ENCODE data around the gene HSD11B1. TPM values are rescaled to one million over a fixed set of nuclear protein-coding genes. Genes with fewer than 3 reads are reported as not detected.
A peak's percentile ranks its signal among the peaks of the same experiment; 100 is the strongest.

Gene HSD11B1
- total RNA-seq, 4 donors from 2014 or later, result 4.2 to 8.6 (median 5.8) TPM; not detected in 1

DNA sequence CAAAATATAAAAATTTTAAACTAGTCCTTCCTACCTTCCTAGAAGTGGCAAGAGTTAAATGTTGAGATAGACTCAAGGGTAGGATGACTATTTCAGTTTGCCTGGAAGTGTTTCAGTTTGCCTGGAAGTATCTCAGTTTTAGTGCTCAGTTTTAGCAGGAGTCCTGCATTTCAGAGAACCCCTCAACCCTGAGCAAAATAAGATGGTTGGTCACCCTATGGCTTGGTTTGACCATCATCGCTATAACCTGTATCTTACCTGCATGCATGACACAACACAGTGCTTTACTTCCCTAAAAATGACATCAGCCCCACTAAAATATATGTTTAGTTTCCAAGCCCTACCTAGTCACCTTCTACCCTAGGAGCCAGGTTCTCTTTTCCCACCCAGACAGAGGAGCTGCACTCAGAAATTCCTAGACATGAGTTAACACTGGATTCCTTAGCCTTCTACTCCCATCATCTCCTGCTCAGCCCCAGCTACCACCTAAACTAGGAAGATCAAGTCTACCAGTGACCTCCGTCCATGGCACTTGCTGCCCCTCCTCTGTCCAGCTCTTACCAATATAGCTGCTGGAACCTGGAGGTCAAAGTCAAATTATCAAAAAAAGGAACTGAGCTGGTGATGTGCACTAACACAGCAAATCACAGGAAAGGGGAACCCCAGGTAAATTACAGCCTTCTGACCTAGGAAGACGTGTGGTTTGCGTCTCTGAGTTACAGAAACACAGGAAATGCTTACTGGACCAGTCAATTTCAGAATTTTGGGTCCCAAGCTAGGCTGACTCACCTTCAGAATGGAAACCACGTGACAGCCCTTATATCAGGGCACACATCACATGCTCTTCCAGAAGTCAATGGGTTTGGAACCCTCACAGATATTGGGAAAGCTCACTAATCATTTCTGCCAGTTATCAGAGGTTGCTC, 31.7 kb upstream of the HSD11B1 start:
- H3K27me3 ChIP-seq, result no peaks in the 10 kb centered on the region
- TF ChIP-seq, protein P1, sequence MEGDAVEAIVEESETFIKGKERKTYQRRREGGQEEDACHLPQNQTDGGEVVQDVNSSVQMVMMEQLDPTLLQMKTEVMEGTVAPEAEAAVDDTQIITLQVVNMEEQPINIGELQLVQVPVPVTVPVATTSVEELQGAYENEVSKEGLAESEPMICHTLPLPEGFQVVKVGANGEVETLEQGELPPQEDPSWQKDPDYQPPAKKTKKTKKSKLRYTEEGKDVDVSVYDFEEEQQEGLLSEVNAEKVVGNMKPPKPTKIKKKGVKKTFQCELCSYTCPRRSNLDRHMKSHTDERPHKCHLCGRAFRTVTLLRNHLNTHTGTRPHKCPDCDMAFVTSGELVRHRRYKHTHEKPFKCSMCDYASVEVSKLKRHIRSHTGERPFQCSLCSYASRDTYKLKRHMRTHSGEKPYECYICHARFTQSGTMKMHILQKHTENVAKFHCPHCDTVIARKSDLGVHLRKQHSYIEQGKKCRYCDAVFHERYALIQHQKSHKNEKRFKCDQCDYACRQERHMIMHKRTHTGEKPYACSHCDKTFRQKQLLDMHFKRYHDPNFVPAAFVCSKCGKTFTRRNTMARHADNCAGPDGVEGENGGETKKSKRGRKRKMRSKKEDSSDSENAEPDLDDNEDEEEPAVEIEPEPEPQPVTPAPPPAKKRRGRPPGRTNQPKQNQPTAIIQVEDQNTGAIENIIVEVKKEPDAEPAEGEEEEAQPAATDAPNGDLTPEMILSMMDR (IDR thresholded peaks at IDR 0.05), result no peak
- H3K4me3 ChIP-seq, result no peak overlapping the region
- no peaks in the 10 kb centered on the region for H3K9me3 ChIP-seq
- H3K27ac ChIP-seq, result peak overlapping the region in 1 of 4 donors; percentile 78
- no peaks in the 10 kb centered on the region for H3K36me3 ChIP-seq
- peaks cover 0 to 26% (median 5%) of the 10 kb centered on the region in 4 donors for H3K4me1 ChIP-seq
- DNase-seq, result peak in 1 of 3 donors; percentile 25

DNA sequence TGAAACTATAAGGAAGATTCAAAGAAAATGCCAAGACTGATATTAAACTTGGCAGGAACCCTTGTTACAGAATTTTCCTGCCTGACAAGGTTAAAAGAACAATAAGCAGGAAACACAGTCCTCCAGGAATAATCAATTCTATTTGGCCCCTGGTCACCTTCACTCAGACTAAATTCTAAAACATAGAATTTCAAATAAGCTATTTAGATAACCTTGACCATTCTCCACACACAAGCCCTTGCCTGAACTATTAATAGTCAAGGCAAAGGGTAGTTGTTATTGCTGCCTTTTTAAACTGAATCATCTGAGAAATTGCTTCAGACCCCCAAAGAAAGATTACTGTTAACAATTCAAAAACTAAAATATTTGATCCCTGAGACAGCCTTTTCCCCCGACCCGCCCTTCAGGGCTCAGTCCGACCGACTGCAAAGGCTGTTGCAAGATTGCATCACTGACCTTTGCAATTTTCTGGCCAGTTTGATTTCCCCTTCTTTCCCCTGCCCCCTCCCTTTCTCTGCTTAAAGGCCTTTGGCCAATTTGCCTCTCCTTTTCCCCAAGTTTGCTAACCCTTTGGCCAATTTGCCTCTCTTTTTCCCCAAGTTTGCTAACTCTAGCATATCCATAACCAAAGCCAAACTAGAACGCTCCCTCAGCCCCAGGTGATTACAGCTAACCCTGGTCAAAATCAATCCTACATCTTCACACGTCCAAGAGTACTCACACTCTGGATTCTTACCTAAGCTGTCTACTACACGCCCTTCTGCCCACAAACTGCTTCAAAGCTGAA, 30.8 kb upstream of the HSD11B1 start:
- no peak for TF ChIP-seq POLR2A (IDR thresholded peaks at IDR 0.05)
- TF ChIP-seq, protein P1 (IDR thresholded peaks at IDR 0.05), result no peak
- H3K4me3 ChIP-seq, result peak overlapping the region in 1 of 4 donors; percentile 1
- H3K27ac ChIP-seq, result peak overlapping the region in 1 of 4 donors; percentile 78
- DNase-seq, result peak in 1 of 3 donors; percentile 59
- H3K36me3 ChIP-seq, result no peaks in the 10 kb centered on the region
- H3K4me1 ChIP-seq, result peaks cover 0 to 26% (median 5%) of the 10 kb centered on the region in 4 donors
- no peaks in the 10 kb centered on the region for H3K27me3 ChIP-seq
- H3K9me3 ChIP-seq, result no peaks in the 10 kb centered on the region

DNA sequence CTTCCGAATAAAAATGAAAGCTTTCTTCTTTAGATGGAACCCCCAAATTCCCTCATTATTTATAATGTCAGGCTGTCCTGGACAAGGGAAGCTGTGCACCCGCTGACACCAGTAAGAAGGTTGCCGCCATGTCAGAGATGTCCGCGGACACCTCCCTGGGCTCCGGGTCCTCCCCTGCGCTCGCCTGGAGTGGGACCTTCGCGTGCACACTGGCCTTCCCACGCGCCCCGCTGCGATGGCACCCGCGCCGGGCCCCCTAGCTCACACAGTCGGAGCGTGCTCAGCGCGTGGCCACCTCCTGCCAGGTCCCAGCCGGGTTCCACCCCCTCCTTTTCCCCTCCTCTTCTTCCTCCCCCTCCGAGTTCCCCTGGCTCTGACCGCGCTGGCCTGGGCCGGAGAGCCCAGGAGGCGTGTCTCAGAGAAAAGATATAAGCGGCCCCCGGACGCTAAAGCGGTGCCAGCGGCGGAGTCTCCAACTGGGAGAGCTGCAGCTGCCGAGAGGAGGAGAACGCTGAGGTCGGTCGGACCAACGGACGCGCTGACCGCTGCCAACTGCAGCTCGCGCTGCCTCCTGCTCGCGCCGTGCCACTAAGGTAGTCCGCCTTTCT, 29.6 kb upstream of the HSD11B1 start, which contains the start of gene G0S2:
Gene G0S2, plus strand, starts transcription at position 456 of the 608 bp plus-strand sequence. CDS start 273 bp downstream, outside the sequence.
- peaks cover 0 to 26% (median 5%) of the 10 kb centered on the region in 4 donors for H3K4me1 ChIP-seq
- no peaks in the 10 kb centered on the region for H3K27me3 ChIP-seq
- H3K4me3 ChIP-seq, result peak within 1 kb of the TSS; percentile 39 to 68 (median 51)
- DNase-seq, result peak; percentile 41 to 83 (median 74)
- H3K9me3 ChIP-seq, result no peaks in the 10 kb centered on the region
- no peaks in the 10 kb centered on the region for H3K36me3 ChIP-seq
- peak; percentile 37 to 89 for TF ChIP-seq POLR2A (IDR thresholded peaks at IDR 0.05)
- TF ChIP-seq, protein P1 (IDR thresholded peaks at IDR 0.05), result no peak
- peak within 1 kb of the TSS; percentile 41 to 78 (median 50) for H3K27ac ChIP-seq

DNA sequence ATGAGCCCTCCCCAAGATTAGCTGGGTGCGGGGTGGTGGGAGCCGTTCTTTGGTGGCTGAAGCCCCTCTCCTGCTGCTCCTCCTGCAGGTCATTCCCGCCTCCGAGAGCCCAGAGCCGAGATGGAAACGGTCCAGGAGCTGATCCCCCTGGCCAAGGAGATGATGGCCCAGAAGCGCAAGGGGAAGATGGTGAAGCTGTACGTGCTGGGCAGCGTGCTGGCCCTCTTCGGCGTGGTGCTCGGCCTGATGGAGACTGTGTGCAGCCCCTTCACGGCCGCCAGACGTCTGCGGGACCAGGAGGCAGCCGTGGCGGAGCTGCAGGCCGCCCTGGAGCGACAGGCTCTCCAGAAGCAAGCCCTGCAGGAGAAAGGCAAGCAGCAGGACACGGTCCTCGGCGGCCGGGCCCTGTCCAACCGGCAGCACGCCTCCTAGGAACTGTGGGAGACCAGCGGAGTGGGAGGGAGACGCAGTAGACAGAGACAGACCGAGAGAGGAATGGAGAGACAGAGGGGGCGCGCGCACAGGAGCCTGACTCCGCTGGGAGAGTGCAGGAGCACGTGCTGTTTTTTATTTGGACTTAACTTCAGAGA, 29.0 kb upstream of the HSD11B1 start:
- no peaks in the 10 kb centered on the region for H3K27me3 ChIP-seq
- no peaks in the 10 kb centered on the region for H3K9me3 ChIP-seq
- peak in 2 of 3 donors; percentile 55 to 63 for DNase-seq
- H3K36me3 ChIP-seq, result no peaks in the 10 kb centered on the region
- peak overlapping the region; percentile 41 to 78 (median 50) for H3K27ac ChIP-seq
- TF ChIP-seq, protein P1 (IDR thresholded peaks at IDR 0.05), result no peak
- TF ChIP-seq POLR2A (IDR thresholded peaks at IDR 0.05), result no peak
- peaks cover 0 to 26% (median 5%) of the 10 kb centered on the region in 4 donors for H3K4me1 ChIP-seq
- peak overlapping the region; percentile 39 to 68 (median 51) for H3K4me3 ChIP-seq

All from Peyer's patch (tissue), 4 donors.